Liver (tissue), 9 donors: ENCODE measurements around the gene CLCN7. TPM values are rescaled to one million over a fixed set of nuclear protein-coding genes. Genes with fewer than 3 reads are reported as not detected.

Experiments used
- DNase-seq: peaks from one replicate; pipeline ENCODE4 v3.0.0-alpha.2; 2017; ENCODE audit warnings: low spot score
- H3K27ac ChIP-seq, 2 donors: one replicate each; pipeline ENCODE4 v1.7.0; 2013; ENCODE audit warnings: inconsistent platforms in 2 of 2, low read length in 2 of 2, control low read depth in 1 of 2, low read depth in 1 of 2, mild to moderate bottlenecking in 1 of 2
- H3K27me3 ChIP-seq, 4 donors: one replicate each; pipeline versions ENCODE4 v1.6.1 to v1.7.0; 2013; ENCODE audit warnings: low read length in 3 of 4, inconsistent platforms in 1 of 4, mild to moderate bottlenecking in 1 of 4, moderate library complexity in 1 of 4; ENCODE audit not compliant: control insufficient read depth in 4 of 4, insufficient read depth in 4 of 4
- H3K36me3 ChIP-seq, 4 donors: one replicate each; pipeline versions ENCODE4 v1.6.1 to v1.7.0; 2013; ENCODE audit warnings: low read length in 3 of 4, mild to moderate bottlenecking in 3 of 4, low read depth in 1 of 4, moderate library complexity in 1 of 4; ENCODE audit not compliant: control insufficient read depth in 4 of 4, insufficient read depth in 3 of 4
- H3K4me1 ChIP-seq, 4 donors: one replicate each; pipeline versions ENCODE4 v1.6.1 to v1.7.0; 2013; ENCODE audit warnings: low read length in 3 of 4, mild to moderate bottlenecking in 3 of 4, moderate library complexity in 1 of 4; ENCODE audit not compliant: control insufficient read depth in 4 of 4, insufficient read depth in 4 of 4
- H3K4me3 ChIP-seq, 3 donors: one replicate each; pipeline versions ENCODE4 v1.6.1 to v1.7.0; 2013; ENCODE audit warnings: low read length in 3 of 3, control low read depth in 1 of 3, low read depth in 1 of 3, mild to moderate bottlenecking in 1 of 3
- H3K9ac ChIP-seq, 2 donors: one replicate each; pipeline ENCODE4 v1.7.0; 2013; ENCODE audit warnings: low read length in 2 of 2, mild to moderate bottlenecking in 2 of 2, moderate library complexity in 2 of 2, control low read depth in 1 of 2, low read depth in 1 of 2
- H3K9me3 ChIP-seq, 4 donors: one replicate each; pipeline versions ENCODE4 v1.6.1 to v1.7.0; 2013; ENCODE audit warnings: low read length in 3 of 4; ENCODE audit not compliant: control insufficient read depth in 4 of 4
- EGR1 ChIP-seq, 2 donors: IDR thresholded peaks; 2 replicates each; pipeline ENCODE4 v1.6.1; 2016 to 2018; ENCODE audit warnings: antibody characterized with exemption in 2 of 2, low read depth in 2 of 2
- FOXA1 ChIP-seq: IDR thresholded peaks from 2 replicates; pipeline ENCODE4 v1.6.1; 2016; ENCODE audit warnings: antibody characterized with exemption
- FOXA2 ChIP-seq: IDR thresholded peaks from 2 replicates; pipeline ENCODE4 v1.6.1; 2016; ENCODE audit warnings: antibody characterized with exemption
- GABPA ChIP-seq, 2 donors: IDR thresholded peaks in 1 of 2; conservative IDR thresholded peaks in 1 of 2; 2 replicates each; pipeline ENCODE4 v1.6.1; 2016; ENCODE audit warnings: antibody characterized with exemption in 2 of 2, mild to moderate bottlenecking in 1 of 2, moderate library complexity in 1 of 2
- HNF4A ChIP-seq, 2 donors: conservative IDR thresholded peaks; 2 replicates each; pipeline ENCODE4 v1.6.1; 2016; ENCODE audit warnings: antibody characterized with exemption in 2 of 2, mild to moderate bottlenecking in 2 of 2
- HNF4G ChIP-seq: IDR thresholded peaks from 2 replicates; pipeline ENCODE4 v1.6.1; 2016; ENCODE audit warnings: antibody characterized with exemption
- JUND ChIP-seq, 2 donors: IDR thresholded peaks; 2 replicates each; pipeline ENCODE4 v1.6.1; 2016; ENCODE audit warnings: antibody characterized with exemption in 2 of 2
- NR2F2 ChIP-seq: IDR thresholded peaks from 2 replicates; pipeline ENCODE4 v1.6.1; 2016; ENCODE audit warnings: antibody characterized with exemption
- RAD21 ChIP-seq, 2 donors: IDR thresholded peaks; 2 replicates each; pipeline ENCODE4 v1.6.1; 2016; ENCODE audit warnings: antibody characterized with exemption in 2 of 2, mild to moderate bottlenecking in 2 of 2
- RXRA ChIP-seq, 2 donors: IDR thresholded peaks; 2 replicates each; pipeline ENCODE4 v1.6.1; 2017 to 2018; ENCODE audit warnings: antibody characterized with exemption in 2 of 2, mild to moderate bottlenecking in 1 of 2
- SP1 ChIP-seq: IDR thresholded peaks from 2 replicates; pipeline ENCODE4 v1.6.1; 2018; ENCODE audit warnings: antibody characterized with exemption, mild to moderate bottlenecking
- TAF1 ChIP-seq: conservative IDR thresholded peaks from 2 replicates; pipeline ENCODE4 v1.6.1; 2016; ENCODE audit warnings: antibody characterized with exemption, mild to moderate bottlenecking
- YY1 ChIP-seq: IDR thresholded peaks from 2 replicates; pipeline ENCODE4 v1.6.1; 2016; ENCODE audit warnings: antibody characterized with exemption, mild to moderate bottlenecking
- WGBS: extraction: QIAGEN DNeasy Blood & Tissue Kit; methylation state at CpG from one replicate; pipeline ENCODE4 v1.1.7; 2013; 5-methylcytosine and 5-hydroxymethylcytosine counted together
- polyA plus RNA-seq, 2 donors: library from polyadenylated mRNA; stranded (reverse) in 1 of 2; unstranded in 1 of 2; fragments of 200-250 nt in 1 of 2; fragments of >200 nt in 1 of 2; fragmentation: Nextera tagmentation in 1 of 2; extraction: Ambion mirVana in 1 of 2; gene quantifications; one replicate each; pipeline versions ENCODE4 v1.2.1 to v1.2.3, GENCODE V29; 2013 to 2015
- total RNA-seq, 2 donors: library from RNA; depleted of rRNA; stranded (reverse); fragments of >200 nt; gene quantifications; one replicate each; pipeline ENCODE4 v1.2.3, GENCODE V29; 2014
- TF ChIP-seq, protein P1 (sequence below): IDR thresholded peaks from 2 replicates; pipeline ENCODE4 v1.6.1; 2016; ENCODE audit warnings: antibody characterized with exemption, mild to moderate bottlenecking
- TF ChIP-seq, protein P2 (sequence below): IDR thresholded peaks from 2 replicates; pipeline ENCODE4 v1.6.1; 2016; ENCODE audit warnings: antibody characterized with exemption
- TF ChIP-seq, protein P3 (sequence below): IDR thresholded peaks from 2 replicates; pipeline ENCODE4 v1.6.1; 2016; ENCODE audit warnings: antibody characterized with exemption
- TF ChIP-seq, protein P4 (sequence below): fragments of 150-350 bp; IDR thresholded peaks from 2 replicates; pipeline ENCODE4 v1.5.1; 2017; ENCODE audit warnings: improper control_type of control experiment, low read depth, low read length; ENCODE audit not compliant: missing input control
- TF ChIP-seq, protein P5 (sequence below): IDR thresholded peaks from 2 replicates; pipeline ENCODE4 v1.6.1; 2016; ENCODE audit warnings: antibody characterized with exemption
- donor health status: healthy.
- donor health status: healthy.
- donor health status: healthy.
- donor health status: healthy.
- donor health status: healthy.

CLCN7 gene
- total and polyA plus RNA-seq, 4 donors = 13.9 to 36.2 (median 30.2) TPM

DNA sequence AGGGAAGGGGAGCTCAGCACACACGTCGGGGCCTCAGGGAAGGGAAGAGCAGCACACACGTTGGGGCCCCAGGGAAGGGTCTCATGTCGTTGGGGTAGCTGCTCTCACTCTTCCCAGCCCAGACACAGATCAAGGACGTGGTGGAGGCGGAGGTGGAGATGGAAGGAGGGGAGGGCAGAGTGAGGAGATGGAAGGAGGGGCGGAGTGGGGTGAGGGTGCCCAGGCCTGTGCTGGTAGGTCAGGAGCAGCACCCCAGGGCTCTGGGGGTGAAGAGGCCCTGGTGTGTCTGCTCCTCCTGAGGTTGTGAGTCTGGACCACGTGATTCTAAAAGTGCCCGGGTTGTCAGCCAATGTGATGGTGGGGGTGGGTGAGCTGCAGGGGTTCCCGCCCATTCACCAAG is 14.9 kb downstream of the CLCN7 start:
- no peak for DNase-seq
- TF ChIP-seq RXRA (IDR thresholded peaks at IDR 0.05) = no peak
- TF ChIP-seq YY1 = no peak
- TF ChIP-seq, protein P1, sequence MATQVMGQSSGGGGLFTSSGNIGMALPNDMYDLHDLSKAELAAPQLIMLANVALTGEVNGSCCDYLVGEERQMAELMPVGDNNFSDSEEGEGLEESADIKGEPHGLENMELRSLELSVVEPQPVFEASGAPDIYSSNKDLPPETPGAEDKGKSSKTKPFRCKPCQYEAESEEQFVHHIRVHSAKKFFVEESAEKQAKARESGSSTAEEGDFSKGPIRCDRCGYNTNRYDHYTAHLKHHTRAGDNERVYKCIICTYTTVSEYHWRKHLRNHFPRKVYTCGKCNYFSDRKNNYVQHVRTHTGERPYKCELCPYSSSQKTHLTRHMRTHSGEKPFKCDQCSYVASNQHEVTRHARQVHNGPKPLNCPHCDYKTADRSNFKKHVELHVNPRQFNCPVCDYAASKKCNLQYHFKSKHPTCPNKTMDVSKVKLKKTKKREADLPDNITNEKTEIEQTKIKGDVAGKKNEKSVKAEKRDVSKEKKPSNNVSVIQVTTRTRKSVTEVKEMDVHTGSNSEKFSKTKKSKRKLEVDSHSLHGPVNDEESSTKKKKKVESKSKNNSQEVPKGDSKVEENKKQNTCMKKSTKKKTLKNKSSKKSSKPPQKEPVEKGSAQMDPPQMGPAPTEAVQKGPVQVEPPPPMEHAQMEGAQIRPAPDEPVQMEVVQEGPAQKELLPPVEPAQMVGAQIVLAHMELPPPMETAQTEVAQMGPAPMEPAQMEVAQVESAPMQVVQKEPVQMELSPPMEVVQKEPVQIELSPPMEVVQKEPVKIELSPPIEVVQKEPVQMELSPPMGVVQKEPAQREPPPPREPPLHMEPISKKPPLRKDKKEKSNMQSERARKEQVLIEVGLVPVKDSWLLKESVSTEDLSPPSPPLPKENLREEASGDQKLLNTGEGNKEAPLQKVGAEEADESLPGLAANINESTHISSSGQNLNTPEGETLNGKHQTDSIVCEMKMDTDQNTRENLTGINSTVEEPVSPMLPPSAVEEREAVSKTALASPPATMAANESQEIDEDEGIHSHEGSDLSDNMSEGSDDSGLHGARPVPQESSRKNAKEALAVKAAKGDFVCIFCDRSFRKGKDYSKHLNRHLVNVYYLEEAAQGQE = no peak
- no peak for TF ChIP-seq EGR1 (IDR thresholded peaks at IDR 0.05; ENCODE audit: low read depth in 2 of 2)
- TF ChIP-seq SP1 = no peak
- TF ChIP-seq, protein P2, sequence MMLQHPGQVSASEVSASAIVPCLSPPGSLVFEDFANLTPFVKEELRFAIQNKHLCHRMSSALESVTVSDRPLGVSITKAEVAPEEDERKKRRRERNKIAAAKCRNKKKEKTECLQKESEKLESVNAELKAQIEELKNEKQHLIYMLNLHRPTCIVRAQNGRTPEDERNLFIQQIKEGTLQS = no peak
- TF ChIP-seq TAF1 = no peak
- TF ChIP-seq, protein P3, sequence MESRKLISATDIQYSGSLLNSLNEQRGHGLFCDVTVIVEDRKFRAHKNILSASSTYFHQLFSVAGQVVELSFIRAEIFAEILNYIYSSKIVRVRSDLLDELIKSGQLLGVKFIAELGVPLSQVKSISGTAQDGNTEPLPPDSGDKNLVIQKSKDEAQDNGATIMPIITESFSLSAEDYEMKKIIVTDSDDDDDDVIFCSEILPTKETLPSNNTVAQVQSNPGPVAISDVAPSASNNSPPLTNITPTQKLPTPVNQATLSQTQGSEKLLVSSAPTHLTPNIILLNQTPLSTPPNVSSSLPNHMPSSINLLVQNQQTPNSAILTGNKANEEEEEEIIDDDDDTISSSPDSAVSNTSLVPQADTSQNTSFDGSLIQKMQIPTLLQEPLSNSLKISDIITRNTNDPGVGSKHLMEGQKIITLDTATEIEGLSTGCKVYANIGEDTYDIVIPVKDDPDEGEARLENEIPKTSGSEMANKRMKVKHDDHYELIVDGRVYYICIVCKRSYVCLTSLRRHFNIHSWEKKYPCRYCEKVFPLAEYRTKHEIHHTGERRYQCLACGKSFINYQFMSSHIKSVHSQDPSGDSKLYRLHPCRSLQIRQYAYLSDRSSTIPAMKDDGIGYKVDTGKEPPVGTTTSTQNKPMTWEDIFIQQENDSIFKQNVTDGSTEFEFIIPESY = no peak
- no peak for TF ChIP-seq NR2F2
- TF ChIP-seq HNF4A (conservative IDR thresholded peaks at IDR 0.05) = no peak
- no peak for TF ChIP-seq GABPA (IDR thresholded peaks at IDR 0.05 in 1 of 2, conservative IDR thresholded peaks at IDR 0.05 in 1 of 2)
- TF ChIP-seq, protein P4, sequence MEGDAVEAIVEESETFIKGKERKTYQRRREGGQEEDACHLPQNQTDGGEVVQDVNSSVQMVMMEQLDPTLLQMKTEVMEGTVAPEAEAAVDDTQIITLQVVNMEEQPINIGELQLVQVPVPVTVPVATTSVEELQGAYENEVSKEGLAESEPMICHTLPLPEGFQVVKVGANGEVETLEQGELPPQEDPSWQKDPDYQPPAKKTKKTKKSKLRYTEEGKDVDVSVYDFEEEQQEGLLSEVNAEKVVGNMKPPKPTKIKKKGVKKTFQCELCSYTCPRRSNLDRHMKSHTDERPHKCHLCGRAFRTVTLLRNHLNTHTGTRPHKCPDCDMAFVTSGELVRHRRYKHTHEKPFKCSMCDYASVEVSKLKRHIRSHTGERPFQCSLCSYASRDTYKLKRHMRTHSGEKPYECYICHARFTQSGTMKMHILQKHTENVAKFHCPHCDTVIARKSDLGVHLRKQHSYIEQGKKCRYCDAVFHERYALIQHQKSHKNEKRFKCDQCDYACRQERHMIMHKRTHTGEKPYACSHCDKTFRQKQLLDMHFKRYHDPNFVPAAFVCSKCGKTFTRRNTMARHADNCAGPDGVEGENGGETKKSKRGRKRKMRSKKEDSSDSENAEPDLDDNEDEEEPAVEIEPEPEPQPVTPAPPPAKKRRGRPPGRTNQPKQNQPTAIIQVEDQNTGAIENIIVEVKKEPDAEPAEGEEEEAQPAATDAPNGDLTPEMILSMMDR = no peak
- no peak for TF ChIP-seq HNF4G
- no peak for TF ChIP-seq FOXA1
- TF ChIP-seq, protein P5, sequence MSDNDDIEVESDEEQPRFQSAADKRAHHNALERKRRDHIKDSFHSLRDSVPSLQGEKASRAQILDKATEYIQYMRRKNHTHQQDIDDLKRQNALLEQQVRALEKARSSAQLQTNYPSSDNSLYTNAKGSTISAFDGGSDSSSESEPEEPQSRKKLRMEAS = no peak
- TF ChIP-seq RAD21 (IDR thresholded peaks at IDR 0.05) = no peak
- no peak for TF ChIP-seq FOXA2
- no peak for TF ChIP-seq JUND (IDR thresholded peaks at IDR 0.05)

More for the DNA sequence above, 14.9 kb downstream of the CLCN7 start:
- Histone ChIP-seq H3K9me3 (no peaks in the 10 kb centered on the region), H3K4me3 (no peak overlapping the region), H3K9ac (no peak overlapping the region), H3K4me1 (no peaks in the 10 kb centered on the region), H3K27ac (no peak overlapping the region), H3K27me3 (no peaks in the 10 kb centered on the region), H3K36me3 (peaks cover 0 to 37% (median 7%) of the 10 kb centered on the region in 4 donors)
- WGBS = 93% methylated on average over 10 of the region's 10 CpGs
